SH-SY5Y (cell line): Measurements from ENCODE around the gene GPN1.

Experiments used
- GATA2 ChIP-seq: IDR thresholded peaks from 2 replicates; pipeline ENCODE4 v1.6.1; 2011; ENCODE audit warnings: mild to moderate bottlenecking, low read depth, low read length
- GATA3 ChIP-seq: IDR thresholded peaks from 2 replicates; pipeline ENCODE4 v1.6.1; 2011; ENCODE audit warnings: low read depth, mild to moderate bottlenecking, low read length, moderate library complexity

DNA sequence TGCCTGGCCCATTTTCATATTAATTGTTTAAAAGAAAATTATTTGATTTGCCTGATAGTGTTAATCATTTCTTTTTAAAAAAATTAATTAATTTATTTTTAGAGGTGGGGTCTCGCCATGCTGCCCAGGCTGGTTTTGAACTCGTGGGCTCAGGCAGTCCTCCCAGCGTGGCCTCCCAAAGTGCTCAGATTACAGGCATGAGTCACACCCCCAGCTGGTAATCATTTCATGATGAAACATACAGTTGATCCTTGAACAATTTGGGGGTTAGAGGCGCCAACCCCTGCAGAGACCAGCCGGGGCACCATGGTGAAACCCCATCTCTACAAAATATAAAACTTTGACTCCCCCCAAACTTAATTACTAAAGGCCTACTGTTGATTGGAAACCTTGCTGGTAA, 7.9 kb downstream of the GPN1 start:
- no peak for TF ChIP-seq GATA2
- TF ChIP-seq GATA3 = no peak
